K562 (cell line): ENCODE data around the gene NUP133. TPM values are rescaled to one million over a fixed set of nuclear protein-coding genes. Genes with fewer than 3 reads are reported as not detected.

Experiments
- BCOR ChIP-seq: fragments of 450-650 bp; IDR thresholded peaks from 2 replicates; pipeline ENCODE4 v1.6.1; 2016
- CBFA2T3 ChIP-seq: fragments of 450-650 bp; IDR thresholded peaks from 2 replicates; pipeline ENCODE4 v1.6.1; 2017
- DACH1 ChIP-seq: fragments of 450-650 bp; IDR thresholded peaks from 2 replicates; pipeline ENCODE4 v1.6.1; 2018; ENCODE audit not compliant: partially characterized antibody
- FUS ChIP-seq: fragments of 200-400 bp; formaldehyde crosslinking; optimal IDR thresholded peaks from 2 replicates; pipeline ENCODE3; 2017; ENCODE audit warnings: low read depth, low read length
- HNRNPUL1 ChIP-seq: fragments of 200-400 bp; formaldehyde crosslinking; IDR thresholded peaks from 2 replicates; pipeline ENCODE4 v1.6.1; 2017; ENCODE audit warnings: low read length
- HSF4 ChIP-seq: fragments of 250-450 bp; sonication (Bioruptor Pico); IDR thresholded peaks from 2 replicates; pipeline ENCODE4 v2.1.2; 2022; ENCODE audit warnings: mild to moderate bottlenecking, moderate library complexity, borderline replicate concordance
- KDM5B ChIP-seq: fragments of 200-600 bp; sonication (generic); IDR thresholded peaks from 2 replicates; pipeline ENCODE4 v1.6.1; 2012; ENCODE audit warnings: low read depth, mild to moderate bottlenecking, moderate library complexity, low read length, control low read depth, inconsistent platforms; ENCODE audit not compliant: insufficient replicate concordance
- LCOR ChIP-seq: sonication (generic); formaldehyde crosslinking; IDR thresholded peaks from 2 replicates; pipeline ENCODE4 v1.8.0; 2022; ENCODE audit warnings: mild to moderate bottlenecking, missing genetic modification reagents
- OTX1 ChIP-seq: fragments of 450-650 bp; formaldehyde crosslinking; IDR thresholded peaks from 2 replicates; pipeline ENCODE4 v1.4.0; 2022; ENCODE audit warnings: mild to moderate bottlenecking
- POU5F1 ChIP-seq: fragments of 150-350 bp; IDR thresholded peaks from 2 replicates; pipeline ENCODE4 v1.6.1; 2014; ENCODE audit warnings: borderline replicate concordance, low read length, low read depth, mild to moderate bottlenecking; ENCODE audit not compliant: partially characterized antibody
- SP1 ChIP-seq: sonication (generic); formaldehyde crosslinking; IDR thresholded peaks from 2 replicates; pipeline ENCODE4 v1.8.1; 2022; ENCODE audit warnings: mild to moderate bottlenecking, missing genetic modification reagents
- TGIF2 ChIP-seq: sonication (generic); formaldehyde crosslinking; IDR thresholded peaks from 2 replicates; pipeline ENCODE4 v1.8.1; 2022; ENCODE audit warnings: mild to moderate bottlenecking, missing genetic modification reagents, moderate library complexity
- ZNF12 ChIP-seq: sonication (generic); formaldehyde crosslinking; IDR thresholded peaks from 2 replicates; pipeline ENCODE4 v1.4.0; 2020; ENCODE audit warnings: mild to moderate bottlenecking, missing genetic modification reagents
- ZNF507 ChIP-seq: conservative IDR thresholded peaks from 2 replicates; pipeline ENCODE4 v1.6.1; 2017; ENCODE audit warnings: missing genetic modification characterization, missing compliant biosample characterization
- ZNF57 ChIP-seq: fragments of 450-650 bp; formaldehyde crosslinking; IDR thresholded peaks from 2 replicates; pipeline ENCODE4 v1.4.0; 2020; ENCODE audit warnings: mild to moderate bottlenecking, moderate library complexity
- ZNF79 ChIP-seq: fragments of 250-450 bp; sonication (Bioruptor Pico); IDR thresholded peaks from 2 replicates; pipeline ENCODE4 v1.4.0; 2020; ENCODE audit warnings: low read depth, mild to moderate bottlenecking, moderate library complexity
- ZNF830 ChIP-seq: fragments of 250-450 bp; sonication (Bioruptor Pico); IDR thresholded peaks from 2 replicates; pipeline ENCODE4 v1.5.0; 2021; ENCODE audit warnings: mild to moderate bottlenecking
- polyA plus RNA-seq, 8 experiments: library from polyadenylated mRNA; depleted of rRNA in 4 of 8; stranded (reverse) in 5 of 8; unstranded in 3 of 8; fragments of >200 nt; fragmentation: Nextera tagmentation in 2 of 8; fragmentation: Illumina TruSeq in 1 of 8; extraction: Ambion mirVana in 2 of 8; extraction: Trizol in 1 of 8; gene quantifications; 2 replicates each; pipeline versions ENCODE4 v1.2.1 to v1.2.3, GENCODE V29; 2011 to 2014; ENCODE audit warnings: inconsistent platforms in 1 of 8, missing spikeins in 1 of 8
- total RNA-seq, 7 experiments: library from RNA; depleted of rRNA in 6 of 7; stranded (reverse); fragments of >200 nt in 6 of 7; fragmentation: Illumina TruSeq in 2 of 7; extraction: Trizol in 2 of 7; gene quantifications; 2 replicates each; pipeline versions ENCODE4 v1.2.1 to v1.2.3, GENCODE V29; 2011 to 2021; ENCODE audit warnings: low replicate concordance in 1 of 7
- TF ChIP-seq, protein P1 (sequence below), 2 experiments: fragments of 450-650 bp; IDR thresholded peaks; 2 replicates each; pipeline ENCODE4 v1.6.1; 2016; ENCODE audit warnings: mild to moderate bottlenecking in 2 of 2, borderline replicate concordance in 1 of 2, low read depth in 1 of 2, moderate library complexity in 1 of 2
- TF ChIP-seq, protein P2 (sequence below): fragments of 450-650 bp; IDR thresholded peaks from 2 replicates; pipeline ENCODE4 v1.6.1; 2017; ENCODE audit warnings: mild to moderate bottlenecking, moderate library complexity
- TF ChIP-seq, protein P3 (sequence below): sonication (generic); formaldehyde crosslinking; IDR thresholded peaks from 2 replicates; pipeline ENCODE4 v1.9.0; 2022; ENCODE audit warnings: mild to moderate bottlenecking, missing genetic modification reagents

The NUP133 gene
- total and polyA plus RNA-seq, 9 of the 15 experiments (the other 6 are each of a cell fraction or from before 2014, with no cell fraction given) = 21.7 to 85.1 (median 61.3) TPM

DNA sequence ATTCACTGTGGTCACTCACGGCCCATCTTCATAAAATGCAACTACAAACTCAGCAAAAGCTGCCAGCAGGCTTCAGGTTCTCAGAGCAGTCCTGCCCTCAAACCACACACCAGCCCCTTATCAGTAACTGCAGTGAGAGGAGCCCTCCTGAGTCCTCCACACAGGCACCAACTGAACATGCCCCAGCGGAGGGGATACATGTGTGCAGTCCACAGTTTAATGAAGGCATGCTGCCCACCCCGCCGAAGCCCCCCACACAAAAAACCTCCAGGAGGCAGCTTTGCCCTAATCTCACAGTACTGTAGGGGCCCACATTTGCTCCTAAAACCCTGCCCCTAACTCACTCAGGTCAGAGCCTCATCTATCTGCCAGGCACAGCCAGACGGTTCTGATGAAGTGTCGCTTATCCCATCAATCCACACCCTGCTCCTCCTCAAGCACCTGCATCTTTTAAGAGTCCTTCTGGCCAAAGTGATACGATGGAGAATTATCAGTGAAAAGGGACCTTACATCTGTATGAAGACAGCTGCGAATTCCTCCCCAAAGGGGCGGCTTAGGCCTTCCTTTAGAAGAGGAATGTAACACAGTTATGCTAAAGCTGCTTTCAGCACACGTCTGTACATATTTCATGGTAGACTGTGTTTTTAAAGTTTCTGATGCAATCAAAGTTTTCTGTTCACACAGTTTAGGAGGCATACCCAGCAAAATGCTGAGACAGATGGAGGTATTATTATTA lies 46.9 kb upstream of the NUP133 start (continued):
- TF ChIP-seq, protein P1, sequence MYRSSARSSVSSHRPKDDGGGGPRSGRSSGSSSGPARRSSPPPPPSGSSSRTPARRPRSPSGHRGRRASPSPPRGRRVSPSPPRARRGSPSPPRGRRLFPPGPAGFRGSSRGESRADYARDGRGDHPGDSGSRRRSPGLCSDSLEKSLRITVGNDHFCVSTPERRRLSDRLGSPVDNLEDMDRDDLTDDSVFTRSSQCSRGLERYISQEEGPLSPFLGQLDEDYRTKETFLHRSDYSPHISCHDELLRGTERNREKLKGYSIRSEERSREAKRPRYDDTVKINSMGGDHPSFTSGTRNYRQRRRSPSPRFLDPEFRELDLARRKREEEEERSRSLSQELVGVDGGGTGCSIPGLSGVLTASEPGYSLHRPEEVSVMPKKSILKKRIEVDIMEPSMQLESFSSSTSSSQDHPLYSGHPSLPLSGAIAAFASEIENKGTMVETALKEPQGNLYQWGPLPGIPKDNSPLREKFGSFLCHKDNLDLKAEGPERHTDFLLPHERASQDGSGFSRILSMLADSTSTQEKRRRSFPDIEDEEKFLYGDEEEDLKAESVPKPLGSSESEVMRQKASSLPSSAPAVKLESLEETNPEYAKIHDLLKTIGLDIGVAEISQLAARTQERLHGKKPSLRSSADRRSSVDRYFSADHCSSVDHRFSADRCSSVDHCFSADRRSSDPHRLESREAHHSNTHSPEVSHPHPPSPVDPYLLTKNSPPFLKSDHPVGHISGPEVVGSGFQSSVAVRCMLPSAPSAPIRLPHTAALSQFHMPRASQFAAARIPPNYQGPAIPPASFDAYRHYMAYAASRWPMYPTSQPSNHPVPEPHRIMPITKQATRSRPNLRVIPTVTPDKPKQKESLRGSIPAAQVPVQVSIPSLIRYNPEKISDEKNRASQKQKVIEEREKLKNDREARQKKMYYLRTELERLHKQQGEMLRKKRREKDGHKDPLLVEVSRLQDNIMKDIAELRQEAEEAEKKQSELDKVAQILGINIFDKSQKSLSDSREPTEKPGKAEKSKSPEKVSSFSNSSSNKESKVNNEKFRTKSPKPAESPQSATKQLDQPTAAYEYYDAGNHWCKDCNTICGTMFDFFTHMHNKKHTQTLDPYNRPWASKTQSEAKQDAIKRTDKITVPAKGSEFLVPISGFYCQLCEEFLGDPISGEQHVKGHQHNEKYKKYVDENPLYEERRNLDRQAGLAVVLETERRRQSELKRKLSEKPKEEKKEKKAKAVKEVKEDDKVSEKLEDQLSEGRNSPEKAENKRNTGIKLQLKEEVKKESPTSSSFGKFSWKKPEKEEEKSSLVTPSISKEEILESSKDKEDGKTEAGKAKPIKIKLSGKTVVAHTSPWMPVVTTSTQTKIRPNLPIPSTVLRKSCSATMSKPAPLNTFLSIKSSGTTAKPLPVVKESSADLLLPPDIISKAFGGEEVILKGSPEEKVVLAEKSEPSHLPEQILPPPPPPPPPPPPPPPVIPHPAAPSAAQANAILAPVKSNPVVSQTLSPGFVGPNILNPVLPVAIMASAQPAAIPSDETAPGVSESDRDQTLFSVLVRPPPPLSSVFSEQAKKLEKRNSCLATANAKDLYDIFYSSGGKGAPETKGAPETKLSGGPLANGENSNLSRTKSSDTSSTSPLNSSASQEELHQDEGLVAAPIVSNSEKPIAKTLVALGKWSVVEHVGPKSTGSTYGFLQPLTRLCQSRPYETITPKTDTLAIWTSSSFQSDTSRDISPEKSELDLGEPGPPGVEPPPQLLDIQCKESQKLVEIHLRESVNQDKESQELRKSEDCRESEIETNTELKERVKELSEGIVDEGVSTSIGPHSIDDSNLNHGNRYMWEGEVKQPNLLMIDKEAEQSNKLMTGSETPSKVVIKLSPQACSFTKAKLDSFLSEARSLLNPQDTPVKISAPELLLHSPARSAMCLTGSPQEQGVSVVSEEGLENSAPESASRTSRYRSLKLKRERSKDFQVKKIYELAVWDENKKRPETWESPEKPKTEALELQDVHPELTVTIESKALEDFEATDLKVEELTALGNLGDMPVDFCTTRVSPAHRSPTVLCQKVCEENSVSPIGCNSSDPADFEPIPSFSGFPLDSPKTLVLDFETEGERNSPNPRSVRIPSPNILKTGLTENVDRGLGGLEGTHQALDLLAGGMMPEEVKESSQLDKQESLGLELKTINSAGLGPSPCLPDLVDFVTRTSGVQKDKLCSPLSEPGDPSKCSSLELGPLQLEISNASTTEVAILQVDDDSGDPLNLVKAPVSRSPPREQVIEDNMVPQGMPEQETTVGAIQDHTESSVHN (IDR thresholded peaks at IDR 0.05; ENCODE audit: borderline replicate concordance in 1 of 2, low read depth in 1 of 2) = 0 out of 4 replicates have a peak, but pooled peaks of 1 of the 2 experiments have one; percentile 43
- TF ChIP-seq OTX1 (CRISPR knock-in tag) = no peak
- no peak; the same call in 1 of the 2 replicates for TF ChIP-seq HSF4 (CRISPR knock-in tag)
- TF ChIP-seq, protein P2, sequence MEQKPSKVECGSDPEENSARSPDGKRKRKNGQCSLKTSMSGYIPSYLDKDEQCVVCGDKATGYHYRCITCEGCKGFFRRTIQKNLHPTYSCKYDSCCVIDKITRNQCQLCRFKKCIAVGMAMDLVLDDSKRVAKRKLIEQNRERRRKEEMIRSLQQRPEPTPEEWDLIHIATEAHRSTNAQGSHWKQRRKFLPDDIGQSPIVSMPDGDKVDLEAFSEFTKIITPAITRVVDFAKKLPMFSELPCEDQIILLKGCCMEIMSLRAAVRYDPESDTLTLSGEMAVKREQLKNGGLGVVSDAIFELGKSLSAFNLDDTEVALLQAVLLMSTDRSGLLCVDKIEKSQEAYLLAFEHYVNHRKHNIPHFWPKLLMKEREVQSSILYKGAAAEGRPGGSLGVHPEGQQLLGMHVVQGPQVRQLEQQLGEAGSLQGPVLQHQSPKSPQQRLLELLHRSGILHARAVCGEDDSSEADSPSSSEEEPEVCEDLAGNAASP = no peak
- TF ChIP-seq BCOR = peak; percentile 97
- peak; percentile 82; the same call in 1 of the 2 replicates for TF ChIP-seq SP1 (CRISPR knock-in tag)
- TF ChIP-seq ZNF830 = no peak
- TF ChIP-seq CBFA2T3 = peak; percentile 100
- no peak for TF ChIP-seq TGIF2 (CRISPR knock-in tag)
- peak; percentile 95 for TF ChIP-seq LCOR (CRISPR knock-in tag)
- TF ChIP-seq, protein P3, sequence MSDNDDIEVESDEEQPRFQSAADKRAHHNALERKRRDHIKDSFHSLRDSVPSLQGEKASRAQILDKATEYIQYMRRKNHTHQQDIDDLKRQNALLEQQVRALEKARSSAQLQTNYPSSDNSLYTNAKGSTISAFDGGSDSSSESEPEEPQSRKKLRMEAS (CRISPR knock-in tag) = peak; percentile 64
- TF ChIP-seq POU5F1 = no peak
- TF ChIP-seq ZNF507 (tag) = no peak
- no peak for TF ChIP-seq ZNF12 (CRISPR knock-in tag)
- TF ChIP-seq FUS = no peak
- peak; percentile 93 for TF ChIP-seq DACH1
- TF ChIP-seq ZNF79 (CRISPR knock-in tag) = no peak
- no peak for TF ChIP-seq KDM5B
- TF ChIP-seq ZNF57 (CRISPR knock-in tag) = no peak
- no peak for TF ChIP-seq HNRNPUL1
